ENCODE results near the gene ACER3.

- TF ChIP-seq EZH2 (IDR thresholded peaks at IDR 0.05; ENCODE audit: borderline replicate concordance, insufficient read depth, low read depth, low read length, poor library complexity, severe bottlenecking) (no peak), CTCF (IDR thresholded peaks at IDR 0.05) (no peak)
These were observed 174.9 kb downstream of the ACER3 start for GRCh38 chr11:77035580-77035979.
